NCI-H524 (cell line): ENCODE data around the gene P2RY4.
"Not testable (repeated sequence)": the region's sequence is repeated elsewhere in the genome, so short reads cannot be mapped to it uniquely, and the experiment has no call there.

Source experiments
- DNase-seq, 2 experiments: peaks; one replicate each; lab custom pipeline; 2025; lab: John Stamatoyannopoulos, UW

The P2RY4 gene

GRCh38 chrX:70243601-70244000 is 16.4 kb downstream of the P2RY4 start:
- not testable (repeated sequence) for DNase-seq

- DNase-seq: no peak
These were observed 18.5 kb downstream of the P2RY4 start for GRCh38 chrX:70241501-70241900.

DNA sequence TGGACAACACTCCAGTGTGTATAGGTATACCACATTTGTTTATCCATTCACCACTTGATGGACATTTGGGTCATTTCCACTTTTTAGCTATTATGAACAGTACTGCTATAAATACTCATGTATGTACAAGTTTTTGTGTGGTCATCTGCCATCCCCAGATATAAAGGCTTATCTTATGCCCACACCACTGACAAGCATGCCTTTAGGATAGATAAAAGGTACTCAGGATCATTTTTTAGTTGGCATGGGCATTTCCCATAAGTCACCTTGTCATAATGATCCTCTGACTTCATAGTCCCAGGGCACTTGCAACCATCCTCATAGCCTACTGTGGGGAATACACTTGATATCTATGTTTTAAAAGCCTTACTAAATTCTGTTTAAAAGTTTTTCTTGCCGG is 19.3 kb downstream of the P2RY4 start:
- no peak for DNase-seq

DNA sequence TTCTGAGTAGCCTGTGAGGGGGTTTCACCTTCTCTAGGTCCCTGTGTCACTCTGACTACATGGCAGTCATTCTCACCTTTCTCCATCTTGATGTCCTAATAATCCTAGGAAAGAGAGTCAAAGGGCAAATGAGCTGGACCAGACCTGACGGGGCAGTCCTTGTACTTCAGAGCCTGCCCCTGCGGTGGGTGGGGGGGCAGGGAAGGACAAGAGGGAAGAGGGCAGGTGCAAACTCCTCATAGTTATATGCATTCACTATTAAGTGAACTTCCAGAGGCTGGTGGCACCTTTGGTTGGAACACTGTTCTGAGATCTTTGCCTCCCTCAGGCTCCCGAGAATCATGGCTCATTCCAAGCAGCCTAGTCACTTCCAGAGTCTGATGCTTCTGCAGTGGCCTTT is 25.6 kb downstream of the P2RY4 start, which contains the start of gene AWAT1:
Gene AWAT1 (plus strand): TSS at position 301 of the 400 bp plus-strand sequence. CDS start 41 bp downstream, at position 342.
- no peak for DNase-seq

DNA sequence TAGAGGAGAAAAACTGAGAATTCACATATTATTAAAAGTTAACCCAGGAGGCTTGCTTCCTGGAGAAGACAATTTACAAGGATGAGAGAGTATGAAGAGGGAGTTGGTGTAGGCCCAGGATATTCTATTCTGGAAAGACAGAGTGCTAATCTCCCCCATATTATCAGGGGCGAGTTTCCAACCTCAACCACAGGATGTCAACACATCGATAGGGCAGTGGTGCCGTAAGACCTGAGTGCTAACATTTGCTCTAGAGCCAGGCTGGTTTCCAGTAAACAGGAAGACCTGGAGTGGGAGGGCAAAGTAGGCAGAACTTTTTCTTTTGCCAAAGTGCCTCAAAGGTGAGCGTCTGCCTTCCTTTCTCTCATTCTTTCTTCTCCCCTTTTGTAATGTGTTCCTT is 28.3 kb downstream of the P2RY4 start:
- DNase-seq: no peak

- no peak for DNase-seq
These were observed 33.3 kb downstream of the P2RY4 start for GRCh38 chrX:70226687-70227086.

GRCh38 chrX:70226048-70226447 is 34.0 kb downstream of the P2RY4 start:
- no peak for DNase-seq

GRCh38 chrX:70219938-70220764 is 39.9 kb downstream of the P2RY4 start:
- peak; percentile 25 to 47 for DNase-seq

DNA sequence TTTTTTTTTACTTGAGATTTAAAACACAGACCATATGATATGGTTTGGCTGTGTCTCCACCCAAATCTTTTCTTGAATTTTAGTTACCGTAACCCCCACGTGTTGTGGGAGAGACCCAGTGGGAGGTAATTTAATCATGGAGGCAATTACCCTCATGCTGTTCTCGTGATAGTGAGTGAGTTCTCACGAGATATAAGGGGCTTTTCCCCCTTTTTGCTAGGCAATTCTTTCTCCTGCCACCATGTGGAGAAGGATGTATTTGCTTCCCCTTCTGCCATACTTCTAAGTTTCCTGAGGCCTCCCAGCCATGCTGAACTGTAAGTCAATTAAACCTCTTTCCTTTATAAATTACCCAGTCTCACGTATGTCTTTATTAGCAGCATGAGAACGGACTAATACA is 50.4 kb downstream of the P2RY4 start:
- DNase-seq: peak in 1 of 2 experiments; percentile 18

- DNase-seq: no peak
These were observed 51.5 kb downstream of the P2RY4 start for GRCh38 chrX:70208479-70208878.
